H1 (cell line): ENCODE results near the gene GUCA2B. TPM values are rescaled to one million over a fixed set of nuclear protein-coding genes. Genes with fewer than 3 reads are reported as not detected.

ENCODE experiments used
- CHD1 ChIP-seq: IDR thresholded peaks from 2 replicates; pipeline ENCODE4 v1.6.1; 2012; ENCODE audit warnings: low read depth, low read length, improper control_type of control experiment
- EZH2 ChIP-seq: fragments of 200-600 bp; sonication (generic); IDR thresholded peaks from 2 replicates; pipeline ENCODE4 v1.7.1; 2012; ENCODE audit warnings: low read depth, mild to moderate bottlenecking, moderate library complexity, low read length, inconsistent platforms; ENCODE audit not compliant: severe bottlenecking
- MAFK ChIP-seq: IDR thresholded peaks from 2 replicates; pipeline ENCODE4 v1.6.1; 2012; ENCODE audit warnings: low read depth, mild to moderate bottlenecking, improper control_type of control experiment, low read length
- SIN3A ChIP-seq, 2 experiments: IDR thresholded peaks in 1 of 2; conservative IDR thresholded peaks in 1 of 2; 2 replicates each; pipeline ENCODE4 v1.6.1; 2011 to 2012; ENCODE audit warnings: low read length in 2 of 2, improper control_type of control experiment in 1 of 2, low read depth in 1 of 2, mild to moderate bottlenecking in 1 of 2
- SP4 ChIP-seq: IDR thresholded peaks from 2 replicates; pipeline ENCODE4 v1.6.1; 2012; ENCODE audit warnings: low read length, inconsistent platforms
- polyA plus RNA-seq, 7 experiments: library from polyadenylated mRNA; depleted of rRNA in 3 of 7; stranded (reverse) in 5 of 7; unstranded in 2 of 7; fragments of >200 nt in 5 of 7; fragments of 200-250 nt in 2 of 7; gene quantifications; 1 replicate in 5 of 7; 2 replicates in 1 of 7; 4 replicates in 1 of 7; pipeline versions ENCODE4 v1.2.1 to v1.2.3, GENCODE V29; 2011 to 2013; ENCODE audit warnings: missing spikeins in 2 of 7, mixed read lengths in 2 of 7
- total RNA-seq: library from RNA; stranded (reverse); fragmentation: NEBNext Ultra II Directional; extraction: Animal tissue kit (Norgen Biotek cat#: 25700); gene quantifications from 2 replicates; pipeline ENCODE4 v1.2.1, GENCODE V29; 2021

Gene GUCA2B
- total and polyA plus RNA-seq, 2 of the 8 experiments (the other 6 are each of a cell fraction or from before 2014, with no cell fraction given): not detected

DNA sequence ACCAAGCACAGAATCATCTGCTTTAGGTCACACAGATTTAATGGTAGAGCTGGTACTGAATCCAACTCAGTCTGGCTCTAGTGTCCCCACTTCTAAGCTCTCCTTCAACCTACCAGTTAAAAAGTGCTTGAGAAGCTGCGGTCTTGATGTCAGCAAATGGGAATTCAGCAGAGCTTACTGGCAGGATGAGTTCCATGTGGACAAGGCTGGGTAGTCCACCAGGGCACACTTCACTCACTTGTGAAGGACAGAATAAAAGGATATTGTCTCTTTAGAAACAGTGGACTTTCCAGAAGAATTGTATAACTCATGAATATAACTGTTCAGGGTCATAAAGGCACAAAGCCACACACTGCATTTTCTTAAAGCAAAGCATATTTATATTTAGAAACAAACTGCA, 35.1 kb upstream of the GUCA2B start (continued):
- TF ChIP-seq MAFK: no peak
- no peak for TF ChIP-seq SIN3A (conservative IDR thresholded peaks at IDR 0.05 in 1 of 2, IDR thresholded peaks at IDR 0.05 in 1 of 2; ENCODE audit: low read depth in 1 of 2, low read length in 2 of 2)
- TF ChIP-seq SP4: no peak
- TF ChIP-seq EZH2: no peak
- TF ChIP-seq CHD1: no peak
